Small intestine (tissue), 7 donors: ENCODE measurements around the gene CTNNA1. TPM values are rescaled to one million over a fixed set of nuclear protein-coding genes. Genes with fewer than 3 reads are reported as not detected.
"Not testable (repeated sequence)": the region's sequence is repeated elsewhere in the genome, so short reads cannot be mapped to it uniquely, and the experiment has no call there.

Source experiments
- DNase-seq, 2 donors: peaks; one replicate each; pipeline versions ENCODE4 v3.0.0 to v3.0.0-alpha.2; 2013
- FAIRE-seq: peaks from 2 replicates; lab custom pipeline; 2012; peaks lifted over from hg19 to GRCh38; lab: Jason Lieb, UNC
- H3K27ac ChIP-seq, 3 donors: one replicate each; pipeline ENCODE4 v1.5.1; 2013; ENCODE audit warnings: low read length in 2 of 3, mild to moderate bottlenecking in 2 of 3, control low read depth in 1 of 3, inconsistent platforms in 1 of 3, low read depth in 1 of 3, moderate library complexity in 1 of 3
- H3K27me3 ChIP-seq, 3 donors: one replicate each; pipeline ENCODE4 v1.6.1; 2013; ENCODE audit warnings: low read length in 3 of 3, inconsistent platforms in 1 of 3; ENCODE audit not compliant: control insufficient read depth in 3 of 3, insufficient read depth in 3 of 3
- H3K36me3 ChIP-seq, 3 donors: one replicate each; pipeline ENCODE4 v1.6.1; 2013; ENCODE audit warnings: low read length in 3 of 3, inconsistent platforms in 1 of 3, low read depth in 1 of 3, mild to moderate bottlenecking in 1 of 3, moderate library complexity in 1 of 3; ENCODE audit not compliant: control insufficient read depth in 3 of 3, insufficient read depth in 2 of 3
- H3K4me1 ChIP-seq, 3 donors: one replicate each; pipeline ENCODE4 v1.6.1; 2013; ENCODE audit warnings: low read length in 2 of 3, inconsistent platforms in 1 of 3, low read depth in 1 of 3, mild to moderate bottlenecking in 1 of 3, moderate library complexity in 1 of 3; ENCODE audit not compliant: control insufficient read depth in 3 of 3, insufficient read depth in 2 of 3
- H3K4me3 ChIP-seq, 3 donors: one replicate each; pipeline ENCODE4 v1.5.1; 2013; ENCODE audit warnings: low read length in 3 of 3, control low read depth in 1 of 3, inconsistent platforms in 1 of 3, low read depth in 1 of 3, mild to moderate bottlenecking in 1 of 3, moderate library complexity in 1 of 3
- H3K9me3 ChIP-seq, 2 donors: one replicate each; pipeline ENCODE4 v1.6.1; 2013; ENCODE audit warnings: low read depth in 1 of 2, low read length in 1 of 2; ENCODE audit not compliant: control insufficient read depth in 2 of 2, insufficient read depth in 1 of 2
- WGBS, 3 donors: extraction: QIAGEN DNeasy Blood & Tissue Kit; methylation state at CpG; one replicate each; pipeline ENCODE4 v1.1.7; 2013; 5-methylcytosine and 5-hydroxymethylcytosine counted together
- polyA plus RNA-seq, 4 donors: library from polyadenylated mRNA; stranded (reverse) in 3 of 4; unstranded in 1 of 4; fragments of 200-250 nt in 3 of 4; fragments of 120-200 nt in 1 of 4; gene quantifications; one replicate each; pipeline versions ENCODE4 v1.2.1 to v1.2.3, GENCODE V29; 2013
- donor health status: healthy with polysubstance abuse.
- donor health status: control.
- donor health status: control.
- donor health status: Bipolar disorder and iron deficiency.
- donor health status: healthy.

CTNNA1 gene
- polyA plus RNA-seq, 4 donors: 145 to 286 (median 196) TPM

DNA sequence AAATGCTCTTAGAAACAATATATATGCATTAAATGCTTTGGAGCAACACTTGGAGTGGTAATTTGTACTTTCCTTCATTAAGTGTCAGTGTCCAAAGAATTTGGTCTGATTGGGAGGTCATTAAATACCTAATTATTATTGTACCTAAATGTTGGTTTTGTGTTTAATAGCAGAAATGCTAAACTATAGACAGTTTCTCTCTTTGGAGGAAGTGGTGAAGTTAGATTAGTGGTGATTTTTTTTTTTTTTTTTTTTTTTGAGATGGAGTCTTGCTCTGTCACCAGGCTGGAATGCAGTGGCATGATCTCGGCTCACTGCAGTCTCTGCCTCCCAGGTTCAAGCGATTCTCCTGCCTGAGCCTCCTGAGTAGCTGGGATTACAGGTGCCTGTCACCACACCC lies 168.1 kb downstream of the CTNNA1 start:
- not testable (repeated sequence) for H3K4me3 ChIP-seq, DNase-seq, H3K4me1 ChIP-seq, H3K27me3 ChIP-seq, H3K9me3 ChIP-seq, H3K27ac ChIP-seq, FAIRE-seq
- 81 to 91% (median 88%) methylated on average over 2 of the region's 2 CpGs for WGBS, 3 donors
- H3K36me3 ChIP-seq: peaks cover 0 to 36% (median 14%) of the 10 kb centered on the region in 3 donors

DNA sequence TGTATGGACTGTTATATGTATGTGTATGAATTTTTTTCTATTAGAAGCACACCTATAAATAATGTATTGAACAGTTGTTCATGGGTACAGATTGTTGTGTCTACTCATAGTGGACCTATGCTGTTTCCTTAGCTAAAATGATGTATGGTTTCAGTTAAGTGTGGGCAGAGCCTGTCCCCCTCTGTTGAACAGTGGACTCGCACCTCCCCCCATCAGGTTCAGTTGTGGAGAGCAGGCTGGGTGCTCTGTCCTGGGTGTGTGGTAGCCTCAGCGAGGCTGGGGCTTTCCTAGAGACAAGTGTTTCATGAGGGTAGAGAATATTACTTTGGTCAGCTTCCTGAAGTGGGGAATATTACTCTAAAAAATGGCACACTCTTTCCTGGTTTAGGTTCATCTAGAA lies 169.3 kb downstream of the CTNNA1 start:
- Histone ChIP-seq H3K27ac (no peak overlapping the region), H3K9me3 (no peaks in the 10 kb centered on the region), H3K4me1 (peaks cover 0 to 5% (median 0%) of the 10 kb centered on the region in 3 donors), H3K27me3 (no peaks in the 10 kb centered on the region), H3K36me3 (peaks cover 0 to 45% (median 14%) of the 10 kb centered on the region in 3 donors), H3K4me3 (no peak overlapping the region)
- 88 to 98% (median 92%) methylated on average over 2 of the region's 2 CpGs for WGBS, 3 donors
- DNase-seq (no peak), FAIRE-seq (no peak)

DNA sequence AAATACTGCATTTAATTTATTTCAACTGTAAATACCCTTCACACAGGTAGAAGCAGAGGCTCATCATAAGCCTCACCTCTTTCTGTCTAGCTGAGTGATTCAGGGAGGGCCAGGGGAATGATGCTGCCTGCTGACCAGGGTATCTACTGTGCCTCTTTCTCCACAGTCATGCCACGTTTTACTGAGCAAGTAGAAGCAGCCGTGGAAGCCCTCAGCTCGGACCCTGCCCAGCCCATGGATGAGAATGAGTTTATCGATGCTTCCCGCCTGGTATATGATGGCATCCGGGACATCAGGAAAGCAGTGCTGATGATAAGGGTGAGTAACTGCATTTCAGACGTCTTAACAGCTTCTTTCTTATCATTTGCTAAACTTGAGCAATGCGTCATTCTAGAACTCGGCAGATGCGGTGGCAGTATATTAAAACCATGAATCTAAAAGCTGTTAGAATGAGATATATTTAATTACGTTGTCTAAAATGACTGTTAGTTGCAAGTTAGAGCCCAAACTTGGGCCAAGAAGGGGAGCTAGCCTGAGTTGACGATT lies 171.9 kb downstream of the CTNNA1 start:
- H3K36me3 ChIP-seq: peaks cover 0 to 61% (median 10%) of the 10 kb centered on the region in 3 donors
- FAIRE-seq: no peak
- 91 to 93% (median 92%) methylated on average over 12 of the region's 12 CpGs for WGBS, 3 donors

DNA sequence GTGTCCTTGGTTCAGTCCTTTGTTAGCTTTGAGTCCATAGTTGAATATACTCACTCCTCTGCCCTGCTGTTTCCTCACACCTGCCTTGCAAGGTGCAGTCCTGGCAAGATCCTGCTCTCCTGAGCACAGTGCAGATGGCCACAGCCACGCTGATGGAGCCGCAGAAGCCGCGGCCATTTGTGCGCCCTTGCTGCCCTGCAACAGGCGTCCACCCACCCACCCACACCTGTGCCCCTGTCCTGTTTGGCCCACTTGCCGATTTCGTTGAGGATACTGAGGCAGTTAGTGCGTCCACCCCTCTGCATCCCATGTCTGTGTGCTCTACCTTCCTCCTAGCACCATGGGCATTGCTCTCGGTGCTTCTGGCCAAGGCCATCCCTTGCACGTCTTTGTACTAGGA lies 173.0 kb downstream of the CTNNA1 start:
- H3K27me3 ChIP-seq: no peaks in the 10 kb centered on the region
- no peak overlapping the region for H3K27ac ChIP-seq
- no peak overlapping the region for H3K4me3 ChIP-seq
- H3K4me1 ChIP-seq: peaks cover 0 to 13% (median 0%) of the 10 kb centered on the region in 3 donors
- H3K36me3 ChIP-seq: peaks cover 6 to 69% (median 10%) of the 10 kb centered on the region in 3 donors
- FAIRE-seq (no peak), DNase-seq (no peak)
- 90 to 94% (median 92%) methylated on average over 11 of the region's 11 CpGs for WGBS, 3 donors
- H3K9me3 ChIP-seq: no peaks in the 10 kb centered on the region

More for the DNA sequence above, 171.9 kb downstream of the CTNNA1 start:
- Histone ChIP-seq H3K4me1 (peaks cover 0 to 13% (median 0%) of the 10 kb centered on the region in 3 donors), H3K9me3 (no peaks in the 10 kb centered on the region), H3K4me3 (no peak overlapping the region), H3K27me3 (no peaks in the 10 kb centered on the region), H3K27ac (no peak overlapping the region)
- DNase-seq: no peak

DNA sequence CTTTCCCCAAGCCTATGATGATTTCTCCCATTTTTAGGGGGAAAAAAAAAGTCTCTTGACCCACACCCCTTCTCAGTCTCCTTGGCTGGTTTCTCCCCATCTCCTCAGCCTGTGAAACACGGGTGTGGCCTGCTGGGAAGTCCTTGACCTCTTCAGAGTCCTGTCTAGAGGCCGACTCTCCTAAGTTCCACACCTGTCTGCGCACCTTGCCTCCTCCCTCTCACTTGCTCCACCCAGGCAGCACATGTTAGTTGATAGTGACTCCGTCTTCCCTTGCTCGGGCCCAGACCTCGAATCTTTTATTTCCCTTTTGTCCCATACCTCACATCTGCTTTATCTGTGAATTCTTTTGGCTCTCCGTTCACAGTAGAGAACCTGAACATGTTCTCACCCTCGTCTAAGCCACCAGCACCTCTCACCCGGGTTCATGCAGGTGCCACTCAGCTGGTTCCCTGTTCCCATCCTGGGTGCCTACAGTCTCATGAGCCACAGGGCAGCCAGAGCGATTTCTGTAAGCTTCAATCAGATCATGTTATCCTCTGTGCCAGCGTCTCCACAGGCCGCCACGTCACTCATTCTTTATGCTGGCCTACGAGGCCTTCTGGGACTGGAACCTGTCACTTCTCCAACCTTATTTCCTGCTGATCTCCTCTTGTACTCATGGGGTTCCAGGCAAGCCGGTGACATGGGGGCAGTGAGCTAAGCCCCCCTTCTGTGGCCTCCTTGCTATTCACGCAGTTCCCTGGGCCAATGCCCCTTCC lies 173.6 kb downstream of the CTNNA1 start:
- peak overlapping the region in 1 of 3 donors; percentile 13 for H3K27ac ChIP-seq
- FAIRE-seq: no peak
- H3K4me1 ChIP-seq: peaks cover 0 to 13% (median 0%) of the 10 kb centered on the region in 3 donors
- no peaks in the 10 kb centered on the region for H3K27me3 ChIP-seq
- WGBS, 3 donors: 55 to 81% (median 68%) methylated on average over 16 of the region's 16 CpGs
- no peak overlapping the region for H3K4me3 ChIP-seq
- H3K9me3 ChIP-seq: no peaks in the 10 kb centered on the region
- H3K36me3 ChIP-seq: peaks cover 6 to 72% (median 16%) of the 10 kb centered on the region in 3 donors
- DNase-seq: peak; percentile 24 to 81

DNA sequence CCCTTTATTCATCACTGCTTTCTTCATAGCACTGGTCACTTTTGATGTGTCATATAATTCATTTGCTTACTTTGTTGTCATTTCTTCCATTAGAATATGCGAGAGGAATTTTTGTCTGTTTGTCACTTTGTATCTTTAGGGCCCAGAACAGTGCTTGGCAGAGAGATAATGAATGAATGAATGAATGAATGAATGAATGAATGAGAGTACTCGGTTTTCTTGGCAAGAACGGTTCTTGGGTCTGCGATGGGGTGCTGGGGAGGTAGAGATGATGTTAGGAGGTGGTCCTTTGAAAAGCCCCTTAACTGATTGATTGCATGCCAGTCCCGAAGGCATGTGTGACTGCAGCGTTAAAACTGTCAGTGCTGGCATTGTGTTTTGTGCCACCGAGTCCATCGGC lies 174.3 kb downstream of the CTNNA1 start:
- no peak for FAIRE-seq
- Histone ChIP-seq H3K4me3 (no peak overlapping the region), H3K36me3 (peaks cover 9 to 77% (median 20%) of the 10 kb centered on the region in 3 donors), H3K27ac (peak overlapping the region in 2 of 3 donors; percentile 0 to 5), H3K27me3 (no peaks in the 10 kb centered on the region), H3K9me3 (no peaks in the 10 kb centered on the region), H3K4me1 (peaks cover 0 to 13% (median 0%) of the 10 kb centered on the region in 3 donors)
- no peak for DNase-seq
- 38 to 76% (median 59%) methylated on average over 8 of the region's 8 CpGs for WGBS, 3 donors

DNA sequence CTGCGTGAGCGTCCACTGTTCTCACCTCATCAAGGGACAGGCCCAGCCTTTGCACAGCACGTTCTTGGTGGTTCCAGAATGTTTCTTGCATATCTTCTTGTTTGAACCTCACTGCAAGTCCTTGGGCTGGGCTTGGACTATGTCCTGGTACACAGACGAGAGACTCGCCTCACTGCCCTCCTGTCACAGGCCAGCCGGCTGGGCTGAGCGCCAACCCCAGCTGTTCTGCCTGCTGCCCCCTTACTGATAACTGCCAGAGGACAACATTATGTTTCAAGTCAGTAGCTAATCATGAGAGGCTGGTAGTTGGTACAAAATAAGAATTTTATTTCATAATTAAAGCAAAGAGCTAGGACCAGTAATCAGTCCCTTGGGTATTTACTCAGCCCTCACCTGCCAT lies 174.8 kb downstream of the CTNNA1 start:
- H3K27me3 ChIP-seq: no peaks in the 10 kb centered on the region
- WGBS, 3 donors: 21 to 57% (median 45%) methylated on average over 7 of the region's 7 CpGs

DNA sequence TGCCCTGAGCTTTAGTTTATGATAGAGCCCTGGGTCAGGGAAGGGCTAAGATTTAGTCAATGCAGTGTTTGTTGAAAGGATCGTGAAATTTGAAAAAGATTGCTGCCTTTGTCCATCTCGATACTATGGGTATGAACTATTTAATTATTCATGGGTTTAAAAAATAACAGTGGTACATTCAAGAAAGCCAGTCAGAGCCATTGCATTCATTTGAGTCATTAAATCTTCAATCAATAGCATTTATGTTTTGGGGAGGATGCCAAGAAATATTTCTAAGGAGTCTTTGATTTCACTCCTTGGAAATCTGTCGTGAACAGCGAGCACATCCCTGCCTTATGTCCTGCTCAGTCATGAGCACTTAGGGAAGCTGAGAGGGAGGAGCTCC lies 176.3 kb downstream of the CTNNA1 start:
- H3K27me3 ChIP-seq: no peaks in the 10 kb centered on the region
- H3K4me3 ChIP-seq: no peak overlapping the region
- no peak for FAIRE-seq
- H3K9me3 ChIP-seq: no peaks in the 10 kb centered on the region
- WGBS, 3 donors: 82 to 91% (median 85%) methylated on average over 4 of the region's 4 CpGs
- H3K27ac ChIP-seq: no peak overlapping the region
- H3K4me1 ChIP-seq: peaks cover 0 to 13% (median 0%) of the 10 kb centered on the region in 3 donors
- DNase-seq: no peak
- peaks cover 13 to 90% (median 28%) of the 10 kb centered on the region in 3 donors for H3K36me3 ChIP-seq

More for the DNA sequence above, 174.8 kb downstream of the CTNNA1 start:
- DNase-seq (peak; percentile 81 to 94), FAIRE-seq (no peak)
- Histone ChIP-seq H3K4me1 (peaks cover 0 to 13% (median 0%) of the 10 kb centered on the region in 3 donors), H3K27ac (peak overlapping the region; percentile 0 to 37 (median 5)), H3K36me3 (peaks cover 12 to 80% (median 23%) of the 10 kb centered on the region in 3 donors), H3K4me3 (no peak overlapping the region), H3K9me3 (no peaks in the 10 kb centered on the region)
